Measurements from ENCODE around the gene ZSCAN22.

- TF ChIP-seq POLR2A (IDR thresholded peaks at IDR 0.05; ENCODE audit: low read length) (no peak), GATA1 (IDR thresholded peaks at IDR 0.05; ENCODE audit: low read depth, low read length) (no peak)
Measured at GRCh38 chr19:58318297-58318696, 8.5 kb upstream of the ZSCAN22 start.

Measured in erythroblast (primary cell).